NCI-H1694 (cell line): Measurements from ENCODE around the gene NT5C2.
"Not testable (repeated sequence)": the region's sequence is repeated elsewhere in the genome, so short reads cannot be mapped to it uniquely, and the experiment has no call there.

Experiments used
- DNase-seq: peaks from one replicate; lab custom pipeline; 2025; lab: John Stamatoyannopoulos, UW

The NT5C2 gene

DNA sequence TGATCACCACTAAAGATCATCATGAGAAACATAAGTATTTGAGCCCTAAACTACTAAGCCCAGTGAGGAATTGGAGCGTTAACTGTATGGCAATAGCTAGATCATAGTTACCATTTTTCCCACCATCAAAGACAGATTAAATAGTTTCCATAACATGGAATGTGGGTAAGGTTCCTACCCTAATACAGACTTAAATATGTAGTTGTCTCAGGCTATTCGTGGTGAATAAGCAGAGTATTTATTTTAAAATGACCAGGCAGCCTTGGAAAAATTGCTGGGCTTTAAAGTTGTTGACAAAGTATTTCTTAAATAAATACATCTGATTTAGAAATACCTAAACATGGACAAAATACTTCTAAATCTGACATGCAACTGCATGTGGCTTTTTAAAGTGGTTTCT lies 106.8 kb downstream of the NT5C2 start:
- DNase-seq, result no peak

DNA sequence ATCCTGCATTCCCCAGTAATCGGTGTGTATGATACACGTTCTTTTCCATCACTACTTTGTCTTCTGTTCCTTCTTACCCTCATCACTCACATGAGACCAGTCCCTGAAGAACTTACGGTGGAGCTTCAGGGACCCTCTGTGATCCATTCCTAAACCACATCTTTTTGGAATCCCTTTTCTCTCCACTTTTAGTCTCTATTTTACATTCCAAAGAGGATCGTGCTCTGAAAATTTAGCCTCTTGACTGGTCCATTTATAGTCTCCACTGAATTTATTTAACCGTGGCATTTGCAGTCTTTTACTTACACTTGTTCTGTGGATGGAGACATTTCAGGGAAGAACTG lies 109.1 kb downstream of the NT5C2 start:
- DNase-seq, result no peak

DNA sequence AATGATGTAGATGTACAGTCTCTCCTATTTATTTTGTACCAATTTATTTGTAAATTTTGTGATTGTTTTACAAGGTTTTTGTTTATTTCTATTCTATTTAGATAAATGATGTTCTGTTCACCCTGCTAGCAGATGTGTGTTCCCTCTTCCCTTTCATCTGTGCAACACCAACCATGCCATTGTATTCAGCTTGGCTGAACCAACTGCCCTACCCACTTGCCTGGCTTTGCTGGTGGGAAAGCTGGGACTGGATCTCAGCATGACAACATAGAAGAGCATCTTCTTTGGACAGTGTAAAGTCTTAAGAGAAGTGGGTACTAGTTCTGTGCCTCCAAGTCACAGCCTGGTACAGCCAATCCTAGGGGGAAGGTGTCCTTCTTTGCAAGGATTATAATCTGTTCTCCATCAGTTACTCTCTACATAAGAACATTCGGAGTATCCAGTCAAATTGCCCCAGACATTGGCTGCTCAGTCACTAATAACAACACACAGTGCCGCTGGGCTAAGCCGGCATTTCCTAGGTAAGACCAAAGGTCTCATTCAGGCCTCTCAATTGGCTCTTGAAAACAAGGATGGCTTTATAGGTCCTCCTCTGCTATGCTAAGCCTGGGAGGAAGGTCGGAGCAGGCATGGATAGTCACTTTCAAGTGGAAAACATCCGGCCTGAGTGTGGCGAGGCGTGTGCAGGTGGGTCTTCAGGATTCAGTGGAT lies 109.7 kb downstream of the NT5C2 start:
- DNase-seq, result no peak

DNA sequence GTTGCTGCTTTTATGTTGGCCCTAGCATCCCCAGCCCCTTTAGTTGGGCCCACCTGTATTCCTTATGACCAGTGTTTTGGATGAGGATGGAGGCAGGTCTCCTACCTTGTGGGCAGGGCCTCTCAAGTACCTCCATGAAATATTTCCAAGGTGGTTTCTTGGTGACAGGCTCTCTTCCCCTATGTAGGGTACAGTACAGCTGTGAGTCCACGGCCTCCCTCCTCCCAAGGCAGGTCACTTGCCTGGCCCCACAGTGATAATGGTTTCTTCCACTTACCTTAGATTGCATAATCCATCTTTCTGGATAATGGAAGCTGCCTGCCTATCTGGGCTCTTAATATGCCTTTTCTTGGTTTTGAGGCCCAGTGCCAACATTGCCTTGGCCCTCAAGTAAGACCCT lies 110.4 kb downstream of the NT5C2 start:
- no peak for DNase-seq

DNA sequence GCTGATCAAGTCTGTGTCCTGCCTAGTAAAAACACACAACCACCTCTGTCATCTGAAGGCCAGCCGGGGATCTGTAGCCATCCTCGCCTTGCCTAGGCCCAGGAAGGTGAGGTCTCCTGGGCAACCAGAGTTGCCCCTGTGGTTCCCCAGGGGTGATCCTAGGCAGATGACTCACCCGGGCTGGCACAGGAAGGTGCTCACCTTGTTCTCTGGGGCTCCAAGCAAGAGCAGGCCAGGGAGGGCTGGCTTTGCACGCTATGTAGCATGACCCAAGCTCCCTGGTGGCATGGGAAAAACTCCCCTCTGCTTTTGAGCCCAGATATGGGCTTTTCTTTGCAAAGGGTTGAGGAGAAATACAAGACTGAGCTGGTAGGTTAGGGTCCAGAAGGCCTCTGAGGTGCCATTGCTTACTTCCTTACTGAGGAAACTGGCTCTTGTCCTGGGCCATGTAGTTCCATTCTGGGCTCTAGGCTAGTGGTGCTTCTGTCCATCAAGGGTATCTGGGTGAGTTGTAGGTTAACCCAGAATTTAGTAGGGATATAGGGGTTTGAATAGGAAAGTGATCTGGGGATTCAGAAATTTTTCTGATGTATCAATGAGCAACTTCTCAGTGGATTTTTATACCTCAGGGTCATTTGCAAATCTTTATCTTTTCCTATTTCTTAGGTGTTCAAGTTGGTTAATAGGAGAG lies 112.0 kb downstream of the NT5C2 start:
- no peak for DNase-seq

DNA sequence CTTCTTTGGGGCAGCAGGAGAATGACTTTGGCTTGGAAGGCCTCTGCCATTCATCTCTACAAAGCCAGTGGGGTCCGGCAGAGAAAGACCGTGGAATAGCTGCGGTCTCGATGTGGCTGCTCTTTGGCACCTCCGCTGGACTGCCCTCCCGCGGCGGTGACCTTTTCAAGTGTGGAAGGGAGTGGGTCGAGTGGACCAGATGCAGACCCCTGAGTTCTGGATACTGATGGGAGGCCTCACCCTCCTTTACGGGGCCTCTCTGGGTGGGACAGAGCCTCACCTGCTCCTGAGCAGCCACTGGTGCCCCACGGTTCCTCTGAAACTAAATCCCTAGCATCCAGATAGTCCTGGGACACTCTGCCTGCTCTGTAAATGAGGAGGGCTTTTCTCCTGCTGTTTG lies 113.1 kb downstream of the NT5C2 start:
- DNase-seq, result no peak

DNA sequence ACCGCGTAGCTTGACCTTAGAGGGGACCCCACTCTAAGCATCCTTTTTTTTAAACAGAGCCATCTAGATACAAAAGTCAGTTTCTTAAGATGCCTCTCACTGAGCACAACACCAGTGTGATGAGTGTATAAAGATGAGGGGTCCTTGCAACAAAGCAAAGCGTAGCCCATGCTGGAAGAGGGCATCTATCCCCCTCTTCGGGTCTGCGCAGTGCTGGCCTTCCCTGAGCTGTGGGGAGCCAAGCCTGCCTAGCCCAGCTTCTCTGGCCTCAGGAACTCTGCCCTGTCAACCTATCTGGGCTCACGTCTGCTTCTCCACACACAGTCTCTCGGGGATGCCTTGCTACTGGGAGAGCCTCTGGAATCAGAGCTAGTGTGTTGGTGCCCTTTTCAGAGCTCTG lies 114.0 kb downstream of the NT5C2 start:
- DNase-seq, result no peak

DNA sequence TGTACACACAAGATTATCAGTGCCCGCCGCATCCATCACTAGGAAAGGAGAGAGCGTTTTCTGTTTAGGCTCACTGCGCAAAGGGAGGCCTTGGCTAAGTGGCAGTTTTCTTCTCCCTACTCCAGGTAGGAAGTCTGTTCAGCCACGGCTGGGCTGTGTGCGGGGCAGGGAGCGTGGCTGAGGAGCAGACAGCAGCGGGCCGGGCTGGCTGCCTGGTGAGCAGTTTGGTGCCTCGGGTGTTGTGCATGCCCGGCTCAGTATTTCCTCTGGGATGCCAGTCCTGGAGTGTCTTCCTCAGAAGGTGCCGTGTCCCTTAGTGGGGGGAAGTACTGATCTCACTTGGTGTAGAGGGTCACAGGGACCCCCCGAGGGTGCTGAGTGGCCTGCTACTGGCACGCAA lies 114.4 kb downstream of the NT5C2 start:
- DNase-seq, result no peak

DNA sequence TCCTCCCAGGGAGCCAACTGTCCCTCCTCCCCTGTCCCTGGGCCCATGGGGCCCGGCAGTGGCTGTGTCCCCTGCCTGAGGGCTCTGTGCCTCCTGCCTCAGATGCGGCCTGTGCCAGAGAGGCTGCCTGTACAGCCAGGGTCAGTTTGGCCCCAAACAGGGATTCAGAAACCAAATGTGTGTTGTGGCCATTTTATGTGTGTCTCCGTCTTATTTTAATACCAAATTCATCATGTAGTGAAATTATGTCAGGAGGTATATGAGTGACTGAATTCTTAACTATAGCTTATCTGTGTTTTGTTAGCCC lies 114.8 kb downstream of the NT5C2 start:
- DNase-seq, result no peak

DNA sequence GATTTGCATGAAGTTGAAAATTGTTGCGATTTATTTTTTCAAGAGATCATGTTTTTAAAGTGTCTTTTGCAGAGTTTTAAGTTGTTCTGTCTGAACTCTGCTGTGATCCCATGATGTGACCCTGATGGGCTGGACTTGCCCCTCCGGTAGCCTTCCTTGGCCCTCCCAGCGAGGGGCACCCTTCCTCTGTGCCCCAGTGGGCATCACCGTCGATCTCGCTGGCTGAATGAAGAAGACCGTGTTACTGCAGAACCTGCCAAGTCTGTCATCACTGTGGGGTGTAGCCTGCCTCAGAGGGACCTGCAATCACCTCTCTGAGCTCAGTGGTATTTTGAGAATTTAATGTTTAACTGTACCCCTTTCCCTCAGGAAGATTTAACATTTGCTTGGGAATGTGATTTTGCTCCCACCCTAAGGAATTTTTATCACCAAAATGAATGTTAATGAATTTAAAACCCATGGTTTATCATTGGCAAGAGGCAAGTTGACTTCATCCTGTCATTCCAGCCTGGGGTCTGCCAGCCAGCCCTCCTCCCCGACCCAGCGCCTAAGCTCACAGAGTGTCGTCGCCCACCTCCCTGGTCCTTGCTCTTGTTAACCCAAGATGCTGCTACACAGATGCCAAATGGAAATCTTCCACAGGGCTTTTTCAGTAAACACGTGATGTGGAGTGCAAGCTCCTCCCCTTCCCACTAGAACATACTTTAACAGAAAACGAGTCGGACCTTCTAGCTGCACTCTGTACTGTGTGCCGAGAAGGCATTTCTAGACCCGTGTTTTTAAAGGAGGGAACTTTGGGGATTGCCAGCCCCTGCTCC lies 115.4 kb downstream of the NT5C2 start:
- no peak for DNase-seq

DNA sequence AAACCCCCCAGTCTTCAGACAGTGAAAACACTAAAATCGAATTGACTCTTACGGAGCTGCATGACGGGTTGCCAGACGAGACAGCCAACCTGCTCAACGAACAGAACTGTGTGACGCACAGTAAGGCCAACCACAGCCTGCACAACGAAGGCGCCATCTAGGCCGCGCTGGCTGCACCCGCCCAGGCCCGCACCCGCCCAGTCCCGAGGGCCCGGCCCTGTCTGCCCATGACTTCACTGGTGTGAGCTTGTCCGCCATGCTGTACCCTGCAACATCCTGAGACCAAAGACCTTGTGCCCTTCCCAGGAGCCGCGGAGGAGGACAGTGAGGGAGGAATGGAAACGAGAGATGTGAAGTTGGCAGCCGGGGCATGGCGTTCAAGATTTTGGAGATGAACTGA lies 116.1 kb downstream of the NT5C2 start:
- DNase-seq, result no peak

DNA sequence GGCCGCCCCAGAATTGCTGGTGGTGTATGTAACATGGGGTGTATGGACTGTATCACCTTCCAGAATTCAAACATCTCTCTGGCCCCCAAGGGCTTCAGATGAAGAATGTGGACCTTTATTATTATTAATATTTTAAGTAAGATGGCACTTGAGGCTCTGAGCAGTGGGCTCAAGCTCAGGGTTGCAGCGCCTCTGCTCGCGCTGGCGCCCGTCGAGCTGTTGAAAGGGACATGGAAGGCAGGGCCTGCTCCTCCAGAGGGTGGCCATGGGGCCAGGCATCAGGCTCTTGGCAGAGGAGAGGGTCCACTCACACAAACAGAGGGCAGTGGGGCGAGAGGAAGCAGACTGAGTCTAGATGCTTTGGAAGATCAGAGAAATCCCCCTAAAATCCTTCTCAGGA lies 120.2 kb downstream of the NT5C2 start:
- no peak for DNase-seq

DNA sequence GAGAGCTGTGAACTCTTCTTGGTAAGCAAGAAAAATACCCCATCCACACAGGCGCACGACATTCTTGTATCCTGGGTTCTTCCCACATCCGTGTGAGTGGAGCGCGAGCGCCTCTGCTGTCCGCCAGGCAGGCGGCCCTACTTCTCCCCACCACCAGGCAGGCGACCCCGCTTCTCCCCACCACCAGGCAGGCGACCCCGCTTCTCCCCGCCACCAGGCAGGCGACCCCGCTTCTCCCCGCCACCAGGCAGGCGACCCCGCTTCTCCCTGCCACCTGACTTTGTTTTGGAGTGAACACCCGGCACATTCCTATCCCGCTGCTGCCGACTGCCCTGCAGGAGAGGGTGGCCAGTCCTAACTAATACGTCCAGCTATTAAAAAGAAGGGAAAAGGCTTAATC lies 120.8 kb downstream of the NT5C2 start:
- no peak for DNase-seq

DNA sequence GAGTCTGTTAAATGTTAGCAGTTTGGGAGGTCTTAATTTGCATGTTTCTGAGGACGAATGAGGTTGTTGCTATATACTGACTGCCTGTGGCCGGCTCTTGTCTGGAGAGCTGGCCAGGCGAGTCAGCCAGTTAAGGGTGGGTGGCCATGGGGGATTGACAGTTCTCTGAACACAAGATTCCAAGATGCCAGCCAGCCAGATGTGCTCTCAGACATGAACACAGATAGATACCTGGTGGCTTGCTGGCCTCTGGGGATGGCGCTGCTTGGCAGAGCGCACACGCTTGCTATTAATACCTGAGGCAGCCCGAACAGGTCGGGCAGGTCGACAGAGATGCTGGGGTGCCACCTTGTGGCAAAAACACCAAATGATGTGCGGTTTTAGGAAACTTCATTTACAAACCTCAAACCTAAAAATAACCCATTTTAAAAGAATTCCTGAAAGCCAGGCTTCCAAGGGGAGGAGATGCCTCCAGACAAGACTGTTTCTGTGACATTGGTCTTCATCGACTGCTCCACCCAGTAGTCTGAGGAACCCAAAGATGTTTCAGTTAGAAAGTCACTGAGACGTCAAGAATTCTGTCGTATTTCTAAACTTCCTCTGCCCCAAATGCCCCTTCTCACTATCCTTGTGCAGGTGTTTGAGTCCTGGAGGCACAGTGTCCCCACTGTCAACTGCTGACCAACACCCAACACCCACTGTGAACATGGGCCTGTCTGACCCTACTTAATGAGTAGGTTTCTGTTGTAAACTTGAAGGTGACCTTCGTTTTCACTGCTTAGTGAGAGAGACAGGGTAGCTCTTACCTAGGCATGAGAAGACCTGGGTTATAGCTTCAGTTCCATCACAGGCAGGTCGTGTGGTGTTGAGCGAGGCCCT lies 123.4 kb downstream of the NT5C2 start:
- DNase-seq, result peak; percentile 43

DNA sequence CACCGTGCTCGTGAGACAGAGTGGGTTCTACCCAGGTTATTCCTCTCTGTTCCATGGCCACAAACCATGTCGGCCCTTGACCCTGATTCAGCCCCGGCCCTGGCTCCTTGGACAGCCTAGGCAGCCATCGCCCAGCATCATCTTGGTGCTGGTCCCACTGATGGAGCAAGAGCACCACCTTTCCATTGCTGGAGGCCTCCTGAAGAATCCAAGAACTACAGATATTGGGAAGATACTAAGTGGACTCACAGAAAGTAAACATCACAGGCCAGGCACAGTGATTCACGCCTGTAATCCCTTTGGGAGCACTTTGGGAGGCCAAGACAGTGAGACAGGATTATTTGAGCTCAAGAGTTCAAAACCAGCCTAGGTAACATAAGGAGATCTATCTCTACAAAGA lies 125.1 kb downstream of the NT5C2 start:
- DNase-seq, result no peak

DNA sequence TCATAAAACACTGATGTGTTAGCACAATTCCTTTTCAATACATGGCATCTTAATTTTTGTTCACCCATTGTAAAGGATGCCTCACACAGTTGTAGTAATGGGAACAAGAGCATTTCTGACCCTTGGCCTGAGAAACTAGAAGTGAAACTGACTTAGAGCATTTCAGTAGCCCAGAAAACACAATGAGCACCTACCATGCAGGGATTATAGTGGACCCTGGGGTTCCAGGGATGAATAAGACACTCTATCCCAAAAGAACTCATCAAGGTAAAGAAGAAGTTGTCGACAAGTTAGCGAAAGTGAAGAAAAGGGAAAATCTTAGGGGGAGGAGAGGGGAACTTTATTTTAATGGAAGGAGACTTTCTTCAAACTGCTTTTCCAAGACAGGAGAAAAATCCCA lies 125.6 kb downstream of the NT5C2 start:
- DNase-seq, result no peak

DNA sequence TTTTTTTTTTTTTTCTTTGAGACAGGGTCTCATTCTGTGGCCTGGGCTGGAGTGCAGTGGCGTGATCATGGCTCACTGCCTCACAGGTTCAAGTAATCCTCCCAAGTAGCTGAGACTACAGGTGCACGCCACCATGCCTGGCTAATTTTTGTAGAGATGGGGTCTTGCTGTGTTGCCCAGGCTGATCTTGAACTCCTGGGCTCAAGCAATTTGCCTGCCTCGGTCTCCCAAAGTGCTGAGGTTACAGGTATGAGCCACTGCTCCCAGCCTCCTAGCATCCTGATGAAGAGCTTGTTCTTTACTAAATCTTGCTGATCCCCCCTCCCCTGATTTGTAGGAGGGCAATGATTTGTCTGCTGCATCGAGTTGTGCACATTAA lies 126.0 kb downstream of the NT5C2 start:
- not testable (repeated sequence) for DNase-seq

DNA sequence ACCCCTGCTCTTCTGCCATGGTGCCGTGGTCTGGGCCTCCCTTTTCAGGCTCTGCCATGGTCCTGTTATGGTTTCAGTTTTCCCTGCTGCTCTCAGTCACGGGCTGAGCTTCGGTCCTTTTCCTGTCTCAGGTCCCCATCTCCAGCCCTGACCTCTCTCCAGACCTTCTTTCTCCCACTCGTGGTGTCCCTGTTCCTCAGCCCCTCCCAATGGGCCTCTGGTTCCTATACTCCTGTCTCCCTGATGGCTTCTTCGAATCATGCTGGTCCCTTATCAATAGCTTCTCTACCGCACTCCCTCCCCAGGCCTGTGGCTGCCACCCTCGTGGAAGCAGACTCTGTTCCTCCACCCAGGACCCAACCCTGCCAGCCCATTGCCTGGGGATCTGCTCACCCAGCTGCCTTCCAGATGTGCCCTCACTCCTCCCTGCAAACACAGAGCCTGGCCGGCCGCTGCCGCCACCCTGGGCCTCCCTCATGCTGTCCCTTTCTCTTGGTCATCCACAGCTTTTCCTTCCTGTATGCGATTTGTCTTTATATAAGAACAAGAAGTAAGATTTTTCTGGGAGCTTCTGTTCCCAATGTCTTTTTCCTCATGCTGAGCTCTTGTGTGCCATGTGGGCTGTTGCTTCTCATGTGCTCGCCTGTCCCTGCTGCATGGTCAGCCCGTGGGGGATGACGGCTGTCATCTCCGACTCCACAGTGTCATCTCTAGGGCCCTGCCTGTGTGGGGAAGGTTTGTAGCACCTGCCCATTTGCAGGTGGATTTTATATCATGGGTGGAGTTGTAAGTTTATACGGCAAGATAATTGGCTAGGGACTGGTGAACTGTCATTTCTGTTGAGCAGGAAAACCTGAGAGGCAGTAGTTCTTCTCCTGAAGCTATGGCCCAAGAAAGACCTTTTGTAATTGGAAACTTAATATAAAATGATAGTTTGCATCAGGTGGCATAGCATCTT lies 126.7 kb downstream of the NT5C2 start:
- DNase-seq, result no peak

DNA sequence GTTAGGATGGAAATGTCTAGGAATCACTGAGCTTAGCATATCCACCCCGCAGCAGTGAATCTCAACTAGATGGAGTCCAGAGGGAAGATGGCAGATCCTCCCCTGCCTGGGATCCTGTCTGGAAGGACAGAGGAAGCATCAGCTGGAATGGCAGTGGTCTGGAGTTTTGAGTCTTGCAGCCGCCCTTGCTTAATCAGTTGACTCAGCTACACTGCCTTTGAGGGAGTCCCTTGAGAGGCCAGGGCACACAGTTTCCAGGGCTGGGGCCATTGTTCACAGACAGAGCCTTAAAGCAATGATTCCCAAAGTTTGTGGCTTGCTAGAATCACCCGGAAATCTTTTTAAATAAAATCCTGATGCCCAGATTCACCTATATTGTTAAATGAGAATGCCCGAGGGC lies 128.1 kb downstream of the NT5C2 start:
- no peak for DNase-seq

DNA sequence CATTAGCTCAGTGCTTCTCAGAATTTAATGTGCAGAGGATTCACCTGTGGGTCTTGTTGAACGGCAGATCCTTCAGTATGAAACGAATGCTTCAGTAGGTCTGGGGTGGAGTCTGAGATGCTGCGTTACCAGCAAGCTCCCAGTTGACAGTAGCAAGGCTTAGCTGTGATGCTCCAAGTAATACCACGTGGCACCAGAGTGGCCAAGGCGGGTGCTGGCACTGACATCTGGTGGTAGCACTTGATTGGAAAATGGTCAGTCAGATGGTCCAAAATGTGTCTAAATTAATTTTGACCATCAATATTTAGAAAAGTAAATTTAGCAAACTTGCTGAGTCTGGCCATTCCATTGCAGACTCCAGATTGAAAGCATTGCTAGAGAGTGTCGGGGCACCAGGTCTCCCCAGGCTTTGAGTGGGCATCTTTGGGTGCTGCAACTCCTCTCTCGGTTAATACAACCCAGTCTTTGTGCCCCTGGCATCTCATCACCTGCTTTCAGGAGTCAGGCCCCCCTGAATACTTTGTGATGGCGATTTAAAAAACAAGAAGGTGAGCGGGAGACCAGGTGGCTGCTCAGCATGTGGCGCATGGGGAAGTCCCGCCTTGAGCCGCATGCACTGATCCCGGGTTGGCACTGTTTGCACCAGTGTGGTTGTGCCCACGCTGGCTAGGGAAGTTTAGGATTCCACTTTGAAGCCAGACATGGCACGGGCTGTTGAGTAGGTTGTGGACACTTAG lies 130.1 kb downstream of the NT5C2 start:
- DNase-seq, result no peak

DNA sequence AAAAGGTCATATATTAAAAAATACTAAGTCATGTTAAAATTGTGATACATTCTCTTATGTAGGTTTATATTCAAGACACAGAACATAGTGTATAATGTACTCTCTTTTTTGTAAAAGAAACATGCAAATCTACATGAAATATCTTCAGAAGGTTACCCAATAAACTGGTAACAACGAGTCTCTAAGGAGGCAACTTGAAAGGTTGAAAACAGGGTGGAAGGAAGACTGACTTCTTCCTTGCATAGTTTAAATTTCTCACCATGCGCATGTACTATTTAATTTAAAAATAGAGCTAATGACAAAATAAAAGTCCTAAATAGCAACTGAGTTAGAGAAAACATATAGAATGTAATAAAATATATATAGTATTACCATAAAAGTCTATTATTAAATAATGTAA lies 132.5 kb downstream of the NT5C2 start:
- DNase-seq, result no peak
